ENCODE data around the gene ADGRD1.

GRCh38 chr12:130953771-130954543, at the start of gene ADGRD1:
- TF ChIP-seq CTCF (IDR thresholded peaks at IDR 0.05; ENCODE audit: low read depth, low read length) (no peak), POLR2A (IDR thresholded peaks at IDR 0.05; ENCODE audit: extremely low read depth, insufficient read length) (no peak), MAX (IDR thresholded peaks at IDR 0.05; ENCODE audit: low read depth, low read length) (no peak; the same call in 1 of the 2 replicates)

All from NB4 (cell line).